Measurements from ENCODE around the gene RFX5.

- TF ChIP-seq POLR2AphosphoS5 (IDR thresholded peaks at IDR 0.05) (no peak), POLR2A (IDR thresholded peaks at IDR 0.05) (no peak), CTCF (IDR thresholded peaks at IDR 0.05) (no peak), EP300 (IDR thresholded peaks at IDR 0.05) (no peak)
Measured at GRCh38 chr1:151393583-151393982, 46.5 kb upstream of the RFX5 start.

Data from upper lobe of left lung (tissue), 4 donors.